ENCODE data around the gene GNG4. TPM values are rescaled to one million over a fixed set of nuclear protein-coding genes. Genes with fewer than 3 reads are reported as not detected.
"Not testable (repeated sequence)": the region's sequence is repeated elsewhere in the genome, so short reads cannot be mapped to it uniquely, and the experiment has no call there.

Gene GNG4
- total and polyA plus RNA-seq, 11 donors, result 0.06 to 0.07 TPM; not detected in 9

GRCh38 chr1:235575597-235575996 lies 74.0 kb downstream of the GNG4 start:
- no peak for ATAC-seq
- Histone ChIP-seq H3K27ac (no peak overlapping the region), H3K36me3 (no peaks in the 10 kb centered on the region), H3K4me1 (no peaks in the 10 kb centered on the region), H3K4me3 (no peak overlapping the region), H3K27me3 (no peaks in the 10 kb centered on the region), H3K9me3 (no peaks in the 10 kb centered on the region)
- 83 to 90% (median 85%) methylated on average over 6 of the region's 6 CpGs for WGBS, 4 donors
- TF ChIP-seq POLR2A (IDR thresholded peaks at IDR 0.05) (no peak), CTCF (IDR thresholded peaks at IDR 0.05) (no peak)
- intact Hi-C loops (cut with DNase I), result no loop called here
- DNase-seq, result no peak

- no peaks in the 10 kb centered on the region for H3K27me3 ChIP-seq
- H3K4me1 ChIP-seq, result no peaks in the 10 kb centered on the region
- no peaks in the 10 kb centered on the region for H3K9me3 ChIP-seq
- WGBS, 4 donors, result 65 to 89% (median 86%) methylated on average over 2 of the region's 2 CpGs
- H3K4me3 ChIP-seq, result no peak overlapping the region
- no peak overlapping the region for H3K27ac ChIP-seq
- intact Hi-C loops (cut with DNase I), result no loop called here
- ATAC-seq, result no peak
- H3K36me3 ChIP-seq, result no peaks in the 10 kb centered on the region
- no peak for TF ChIP-seq POLR2A (IDR thresholded peaks at IDR 0.05)
- TF ChIP-seq CTCF (IDR thresholded peaks at IDR 0.05), result no peak
- DNase-seq, result no peak
Measured at GRCh38 chr1:235573880-235574279, 75.7 kb downstream of the GNG4 start.

- intact Hi-C loops (cut with DNase I); H3K27ac ChIP-seq; ATAC-seq; H3K9me3 ChIP-seq; H3K27me3 ChIP-seq; H3K4me3 ChIP-seq; H3K36me3 ChIP-seq; DNase-seq; H3K4me1 ChIP-seq: not testable (repeated sequence)
- 91 to 95% (median 94%) methylated on average over 5 of the region's 5 CpGs for WGBS, 4 donors
Measured at GRCh38 chr1:235572971-235573370, 76.6 kb downstream of the GNG4 start.

- no peak overlapping the region for H3K4me3 ChIP-seq
- no peaks in the 10 kb centered on the region for H3K27me3 ChIP-seq
- H3K27ac ChIP-seq, result no peak overlapping the region
- TF ChIP-seq CTCF (IDR thresholded peaks at IDR 0.05) (no peak), POLR2A (IDR thresholded peaks at IDR 0.05) (no peak)
- 88 to 98% (median 94%) methylated on average over 3 of the region's 3 CpGs for WGBS, 4 donors
- no peaks in the 10 kb centered on the region for H3K36me3 ChIP-seq
- H3K4me1 ChIP-seq, result no peaks in the 10 kb centered on the region
- ATAC-seq, result no peak
- DNase-seq, result no peak
- H3K9me3 ChIP-seq, result no peaks in the 10 kb centered on the region
- intact Hi-C loops (cut with DNase I), result no loop called here
Measured at GRCh38 chr1:235571482-235571881, 78.1 kb downstream of the GNG4 start.

- no peaks in the 10 kb centered on the region for H3K36me3 ChIP-seq
- no peaks in the 10 kb centered on the region for H3K4me1 ChIP-seq
- TF ChIP-seq CTCF (IDR thresholded peaks at IDR 0.05) (no peak), POLR2A (IDR thresholded peaks at IDR 0.05) (no peak)
- 66 to 72% (median 70%) methylated on average over 7 of the region's 7 CpGs for WGBS, 4 donors
- peaks cover 0 to 2% (median 0%) of the 10 kb centered on the region in 12 donors for H3K9me3 ChIP-seq
- ATAC-seq (no peak), DNase-seq (no peak)
- no peaks in the 10 kb centered on the region for H3K27me3 ChIP-seq
- intact Hi-C loops (cut with DNase I), result no loop called here
- no peak overlapping the region for H3K27ac ChIP-seq
- H3K4me3 ChIP-seq, result no peak overlapping the region
Measured at GRCh38 chr1:235567812-235568503, 81.6 kb downstream of the GNG4 start.

Measured in heart left ventricle (tissue), 16 donors.